NCI-H82 treated with DMSO at 0.1 percent for 48 hours (cell line): Measurements from ENCODE around the gene NXF3.
"Not testable (repeated sequence)": the region's sequence is repeated elsewhere in the genome, so short reads cannot be mapped to it uniquely, and the experiment has no call there.

Experiments
- DNase-seq: peaks from one replicate; lab custom pipeline; 2025; ENCODE audit not compliant: unreplicated experiment; lab: John Stamatoyannopoulos, UW

NXF3 gene

GRCh38 chrX:103092942-103093341 lies at the start of gene NXF3:
NXF3 (minus strand) TSS chrX:103093143; CDS start chrX:103093023, 120 bp downstream.
- DNase-seq = no peak

GRCh38 chrX:103136528-103136927 lies 43.6 kb upstream of the NXF3 start:
- not testable (repeated sequence) for DNase-seq

- no peak for DNase-seq
Observed at GRCh38 chrX:103124284-103124683, 31.3 kb upstream of the NXF3 start.

GRCh38 chrX:103120748-103121147 lies 27.8 kb upstream of the NXF3 start:
- DNase-seq = no peak

GRCh38 chrX:103116970-103117369 lies 24.0 kb upstream of the NXF3 start:
- DNase-seq = not testable (repeated sequence)

- not testable (repeated sequence) for DNase-seq
Observed at GRCh38 chrX:103109497-103109896, 16.6 kb upstream of the NXF3 start.

GRCh38 chrX:103107836-103108235 lies 14.9 kb upstream of the NXF3 start:
- DNase-seq = no peak

- DNase-seq = not testable (repeated sequence)
Observed at GRCh38 chrX:103107227-103107737, 14.3 kb upstream of the NXF3 start.

- not testable (repeated sequence) for DNase-seq
Observed at GRCh38 chrX:103104370-103104769, 11.4 kb upstream of the NXF3 start.

GRCh38 chrX:103103866-103104265 lies 10.9 kb upstream of the NXF3 start:
- DNase-seq = not testable (repeated sequence)

- DNase-seq = no peak
Observed at GRCh38 chrX:103101299-103102042, 8.5 kb upstream of the NXF3 start.

GRCh38 chrX:103100484-103100883 lies 7.5 kb upstream of the NXF3 start:
- DNase-seq = no peak

GRCh38 chrX:103099691-103100090 lies 6.7 kb upstream of the NXF3 start:
- DNase-seq = no peak

GRCh38 chrX:103098488-103098887 lies 5.5 kb upstream of the NXF3 start:
- no peak for DNase-seq

- DNase-seq = no peak
Observed at GRCh38 chrX:103081051-103081450, 11.9 kb downstream of the NXF3 start.

- no peak for DNase-seq
Observed at GRCh38 chrX:103073467-103073866, 19.5 kb downstream of the NXF3 start.

GRCh38 chrX:103066606-103067005 lies 26.3 kb downstream of the NXF3 start:
- no peak for DNase-seq

GRCh38 chrX:103063918-103064434 lies 29.0 kb downstream of the NXF3 start, which contains the start of gene BEX1:
BEX1 (minus strand) TSS chrX:103064171; CDS start chrX:103063274, 897 bp downstream.
- peak; percentile 78 for DNase-seq

GRCh38 chrX:103063191-103063845 lies 29.6 kb downstream of the NXF3 start:
- DNase-seq = no peak

GRCh38 chrX:103061486-103061885 lies 31.5 kb downstream of the NXF3 start:
- no peak for DNase-seq

- no peak for DNase-seq
Observed at GRCh38 chrX:103056902-103057301, 36.0 kb downstream of the NXF3 start.

GRCh38 chrX:103052625-103053024 lies 40.3 kb downstream of the NXF3 start:
- DNase-seq = no peak
